Measurements from ENCODE around the gene MYOD1.

The MYOD1 gene

GRCh38 chr11:17691976-17692375 is 27.4 kb upstream of the MYOD1 start:
- Histone ChIP-seq H3K27ac (replicated peaks) (no peak overlapping the region), H3K4me3 (replicated peaks; ENCODE audit: insufficient read depth, low read length) (no peak overlapping the region), H3K27me3 (ENCODE audit: insufficient read depth, poor library complexity, severe bottlenecking) (peaks cover 41% of the 10 kb centered on the region)
- TF ChIP-seq CTCF (IDR thresholded peaks at IDR 0.05; ENCODE audit: insufficient read depth, low read length) (no peak), SPI1 (IDR thresholded peaks at IDR 0.05; ENCODE audit: borderline replicate concordance, low read depth) (no peak), REST (IDR thresholded peaks at IDR 0.05; ENCODE audit: insufficient replicate concordance, low read depth) (no peak), POLR2AphosphoS5 (IDR thresholded peaks at IDR 0.05; ENCODE audit: low read depth) (no peak), GABPA (IDR thresholded peaks at IDR 0.05; ENCODE audit: low read depth) (no peak)
- DNase-seq (ENCODE audit: low read depth in 1 of 2, low spot score in 1 of 2), result no peak

- TF ChIP-seq REST (IDR thresholded peaks at IDR 0.05; ENCODE audit: insufficient replicate concordance, low read depth) (no peak), SPI1 (IDR thresholded peaks at IDR 0.05; ENCODE audit: borderline replicate concordance, low read depth) (no peak), CTCF (IDR thresholded peaks at IDR 0.05; ENCODE audit: insufficient read depth, low read length) (no peak), GABPA (IDR thresholded peaks at IDR 0.05; ENCODE audit: low read depth) (no peak), POLR2AphosphoS5 (IDR thresholded peaks at IDR 0.05; ENCODE audit: low read depth) (no peak)
- no peak for DNase-seq (ENCODE audit: low read depth in 1 of 2, low spot score in 1 of 2)
- Histone ChIP-seq H3K27ac (replicated peaks) (no peak overlapping the region), H3K27me3 (ENCODE audit: insufficient read depth, poor library complexity, severe bottlenecking) (peaks cover 44% of the 10 kb centered on the region), H3K4me3 (replicated peaks; ENCODE audit: insufficient read depth, low read length) (no peak overlapping the region)
Observed at GRCh38 chr11:17692931-17693330, 26.4 kb upstream of the MYOD1 start.

- Histone ChIP-seq H3K4me3 (replicated peaks; ENCODE audit: insufficient read depth, low read length) (no peak overlapping the region), H3K27me3 (ENCODE audit: insufficient read depth, poor library complexity, severe bottlenecking) (peaks cover 44% of the 10 kb centered on the region), H3K27ac (replicated peaks) (no peak overlapping the region)
- no peak for DNase-seq (ENCODE audit: low read depth in 1 of 2, low spot score in 1 of 2)
- no peak for TF ChIP-seq GABPA (IDR thresholded peaks at IDR 0.05; ENCODE audit: low read depth)
- TF ChIP-seq POLR2AphosphoS5 (IDR thresholded peaks at IDR 0.05; ENCODE audit: low read depth), result no peak
- TF ChIP-seq CTCF (IDR thresholded peaks at IDR 0.05; ENCODE audit: insufficient read depth, low read length), result no peak
- no peak for TF ChIP-seq REST (IDR thresholded peaks at IDR 0.05; ENCODE audit: insufficient replicate concordance, low read depth)
- TF ChIP-seq SPI1 (IDR thresholded peaks at IDR 0.05; ENCODE audit: borderline replicate concordance, low read depth), result no peak
Observed at GRCh38 chr11:17693531-17693930, 25.8 kb upstream of the MYOD1 start.
